Measurements from ENCODE around the gene NET1.

- TF ChIP-seq CHD2 (IDR thresholded peaks at IDR 0.05; ENCODE audit: low read length, partially characterized antibody) = no peak
- no peak for TF ChIP-seq CTCF (IDR thresholded peaks at IDR 0.05)
- no peak for TF ChIP-seq RCOR1 (IDR thresholded peaks at IDR 0.05; ENCODE audit: low read length)
- TF ChIP-seq FOXJ3 (CRISPR knock-in tag; IDR thresholded peaks at IDR 0.05) = no peak
- no peak for TF ChIP-seq TAF1 (IDR thresholded peaks at IDR 0.05; ENCODE audit: borderline replicate concordance, low read depth, low read length)
Measured at GRCh38 chr10:5449823-5450222, 37.5 kb downstream of the NET1 start.
